Measurements from ENCODE around the gene DAZAP1. TPM values are rescaled to one million over a fixed set of nuclear protein-coding genes. Genes with fewer than 3 reads are reported as not detected.

The DAZAP1 gene
- total and polyA plus RNA-seq, 2 experiments from 2014 or later = 35.8 to 46.8 TPM

DNA sequence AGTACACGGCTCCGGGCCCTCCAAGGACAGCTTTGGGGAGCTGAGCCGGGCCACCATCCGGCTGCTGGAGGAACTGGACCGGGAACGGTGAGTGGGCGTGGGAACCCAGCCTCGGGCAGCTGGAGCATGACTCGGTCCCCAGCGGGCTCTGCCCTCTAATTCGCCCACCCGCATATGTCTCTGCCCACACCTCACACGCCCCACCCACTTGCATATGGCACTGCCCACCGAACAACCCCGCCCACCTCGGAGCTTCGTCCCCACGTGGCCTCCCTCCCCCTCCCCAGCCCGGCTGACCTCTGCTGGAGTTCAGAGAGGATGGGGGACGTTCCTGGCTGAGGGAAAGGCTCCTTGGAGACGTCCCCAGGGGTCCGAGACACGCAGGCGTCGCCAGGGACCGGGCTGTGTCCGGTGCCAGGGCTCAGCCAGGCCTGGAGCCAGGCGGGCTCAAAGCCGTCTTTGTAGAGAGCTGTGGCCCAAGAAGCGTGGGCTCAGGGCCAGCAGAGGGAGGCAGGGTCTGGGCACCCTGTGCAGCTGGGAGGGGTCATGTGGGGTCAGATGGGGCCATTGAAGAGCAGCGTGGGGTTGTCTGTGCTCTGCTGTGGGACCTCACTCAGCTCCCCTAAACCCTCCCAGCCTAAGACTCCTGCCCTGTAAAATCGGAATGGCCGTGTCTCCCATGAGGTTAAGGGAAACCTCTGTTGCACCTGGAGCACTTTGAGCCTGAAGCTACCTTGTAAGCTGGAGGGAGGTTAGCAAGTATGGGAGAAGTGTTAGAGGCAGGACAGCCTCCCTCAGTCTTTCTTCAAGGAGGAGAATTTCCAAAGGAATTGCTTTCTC, 46.4 kb downstream of the DAZAP1 start:
- Histone ChIP-seq H3K9me2 (replicated peaks; ENCODE audit: insufficient read depth) (no peaks in the 10 kb centered on the region), H3K4me3 (no peak overlapping the region), H3K4me1 (ENCODE audit: insufficient read depth) (no peaks in the 10 kb centered on the region), H4K20me1 (ENCODE audit: insufficient read depth, poor library complexity, severe bottlenecking) (no peaks in the 10 kb centered on the region), H3K27me3 (peaks cover 80% of the 10 kb centered on the region), H3K9me3 (ENCODE audit: low read depth) (no peaks in the 10 kb centered on the region), H3K36me3 (replicated peaks; ENCODE audit: insufficient read depth, low read depth) (no peaks in the 10 kb centered on the region), H3K27ac (no peak overlapping the region), H2AFZ (no peak overlapping the region), H3K79me2 (no peaks in the 10 kb centered on the region), H3K4me2 (no peak overlapping the region)
- WGBS (ENCODE audit: low lambda C conversion rate, missing lambda C conversion rate) = 55% methylated on average over 21 of the region's 33 CpGs
- no peak for TF ChIP-seq EZH2phosphoT487 (IDR thresholded peaks at IDR 0.05; ENCODE audit: low read depth, severe bottlenecking, unreplicated experiment)
- no peak for TF ChIP-seq EZH2 (IDR thresholded peaks at IDR 0.05; ENCODE audit: borderline replicate concordance)
- TF ChIP-seq, protein P1, sequence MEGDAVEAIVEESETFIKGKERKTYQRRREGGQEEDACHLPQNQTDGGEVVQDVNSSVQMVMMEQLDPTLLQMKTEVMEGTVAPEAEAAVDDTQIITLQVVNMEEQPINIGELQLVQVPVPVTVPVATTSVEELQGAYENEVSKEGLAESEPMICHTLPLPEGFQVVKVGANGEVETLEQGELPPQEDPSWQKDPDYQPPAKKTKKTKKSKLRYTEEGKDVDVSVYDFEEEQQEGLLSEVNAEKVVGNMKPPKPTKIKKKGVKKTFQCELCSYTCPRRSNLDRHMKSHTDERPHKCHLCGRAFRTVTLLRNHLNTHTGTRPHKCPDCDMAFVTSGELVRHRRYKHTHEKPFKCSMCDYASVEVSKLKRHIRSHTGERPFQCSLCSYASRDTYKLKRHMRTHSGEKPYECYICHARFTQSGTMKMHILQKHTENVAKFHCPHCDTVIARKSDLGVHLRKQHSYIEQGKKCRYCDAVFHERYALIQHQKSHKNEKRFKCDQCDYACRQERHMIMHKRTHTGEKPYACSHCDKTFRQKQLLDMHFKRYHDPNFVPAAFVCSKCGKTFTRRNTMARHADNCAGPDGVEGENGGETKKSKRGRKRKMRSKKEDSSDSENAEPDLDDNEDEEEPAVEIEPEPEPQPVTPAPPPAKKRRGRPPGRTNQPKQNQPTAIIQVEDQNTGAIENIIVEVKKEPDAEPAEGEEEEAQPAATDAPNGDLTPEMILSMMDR (IDR thresholded peaks at IDR 0.05; ENCODE audit: poor library complexity) = no peak
- DNase-seq (ENCODE audit: low spot score) = no peak

DNA sequence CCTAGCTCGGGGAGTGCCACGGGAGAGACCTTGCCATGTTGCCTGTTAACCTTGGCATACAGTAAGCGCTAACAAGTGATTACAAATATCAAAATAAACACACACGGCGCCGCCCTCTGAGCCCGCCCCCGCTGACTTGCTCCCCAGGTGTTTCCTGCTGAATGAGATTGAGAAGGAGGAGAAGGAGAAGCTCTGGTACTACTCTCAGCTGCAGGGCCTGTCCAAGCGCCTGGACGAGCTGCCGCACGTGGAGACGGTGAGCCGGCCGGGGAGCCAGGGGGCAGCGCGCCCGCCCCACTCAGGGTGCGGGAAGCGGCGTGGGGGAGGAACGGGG, 47.6 kb downstream of the DAZAP1 start:
- no peak for DNase-seq (ENCODE audit: low spot score)
- Histone ChIP-seq H2AFZ (no peak overlapping the region), H4K20me1 (ENCODE audit: insufficient read depth, poor library complexity, severe bottlenecking) (no peaks in the 10 kb centered on the region), H3K27me3 (peaks cover 71% of the 10 kb centered on the region), H3K9me2 (replicated peaks; ENCODE audit: insufficient read depth) (no peaks in the 10 kb centered on the region), H3K4me1 (ENCODE audit: insufficient read depth) (no peaks in the 10 kb centered on the region), H3K4me2 (no peak overlapping the region), H3K27ac (no peak overlapping the region), H3K36me3 (replicated peaks; ENCODE audit: insufficient read depth, low read depth) (no peaks in the 10 kb centered on the region), H3K79me2 (no peaks in the 10 kb centered on the region), H3K9me3 (ENCODE audit: low read depth) (no peaks in the 10 kb centered on the region), H3K4me3 (no peak overlapping the region)
- TF ChIP-seq EZH2 (IDR thresholded peaks at IDR 0.05; ENCODE audit: borderline replicate concordance) (no peak), EZH2phosphoT487 (IDR thresholded peaks at IDR 0.05; ENCODE audit: low read depth, severe bottlenecking, unreplicated experiment) (no peak)
- TF ChIP-seq, protein P1 (IDR thresholded peaks at IDR 0.05; ENCODE audit: poor library complexity) = no peak
- 26% methylated on average over 16 of the region's 22 CpGs for WGBS (ENCODE audit: low lambda C conversion rate, missing lambda C conversion rate)

DNA sequence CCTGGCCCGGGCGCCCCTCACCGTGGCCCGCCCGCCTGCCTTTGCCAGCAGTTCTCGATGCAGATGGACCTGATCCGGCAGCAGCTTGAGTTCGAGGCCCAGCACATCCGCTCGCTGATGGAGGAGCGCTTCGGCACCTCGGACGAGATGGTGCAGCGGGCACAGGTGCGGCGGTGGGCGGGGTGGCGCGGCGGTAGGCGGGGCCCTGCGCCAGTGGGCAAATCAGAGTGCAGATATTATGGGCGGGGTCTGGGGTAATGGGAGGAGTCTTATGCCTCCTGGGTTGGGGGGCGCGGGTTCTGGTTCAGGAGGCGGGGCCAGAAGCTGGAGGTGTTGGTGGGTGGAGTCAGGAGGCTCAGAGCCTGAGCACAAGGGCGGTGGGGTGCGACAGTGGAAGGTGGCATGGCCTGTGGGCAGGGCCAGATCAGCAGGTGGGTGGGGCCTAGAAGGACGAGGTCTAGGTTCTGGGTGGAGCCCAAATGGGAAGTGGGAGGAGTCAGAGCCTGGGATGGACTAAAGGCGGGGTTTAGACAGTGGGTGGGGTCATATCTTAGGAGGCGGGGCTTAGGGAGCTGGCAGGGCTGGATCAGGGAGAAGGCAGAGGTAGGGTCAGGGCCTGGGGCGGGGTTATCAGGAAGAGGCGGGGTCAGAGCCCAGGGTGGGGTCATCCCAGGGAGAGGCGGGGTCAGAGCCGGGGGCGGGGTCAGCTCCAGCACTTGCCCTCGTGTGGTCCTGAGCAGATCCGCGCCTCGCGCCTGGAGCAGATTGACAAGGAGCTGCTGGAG, 48.1 kb downstream of the DAZAP1 start:
- Histone ChIP-seq H3K27me3 (peaks cover 65% of the 10 kb centered on the region), H4K20me1 (ENCODE audit: insufficient read depth, poor library complexity, severe bottlenecking) (no peaks in the 10 kb centered on the region)

More for the DNA sequence above, 48.1 kb downstream of the DAZAP1 start:
- Histone ChIP-seq H3K36me3 (replicated peaks; ENCODE audit: insufficient read depth, low read depth) (no peaks in the 10 kb centered on the region), H3K27ac (no peak overlapping the region), H3K9me3 (ENCODE audit: low read depth) (no peaks in the 10 kb centered on the region), H3K79me2 (no peaks in the 10 kb centered on the region), H3K4me1 (ENCODE audit: insufficient read depth) (no peaks in the 10 kb centered on the region), H3K9me2 (replicated peaks; ENCODE audit: insufficient read depth) (no peaks in the 10 kb centered on the region), H2AFZ (no peak overlapping the region), H3K4me2 (no peak overlapping the region), H3K4me3 (no peak overlapping the region)
- DNase-seq (ENCODE audit: low spot score) = peak; percentile 46
- no peak for TF ChIP-seq EZH2 (IDR thresholded peaks at IDR 0.05; ENCODE audit: borderline replicate concordance)
- no peak for TF ChIP-seq EZH2phosphoT487 (IDR thresholded peaks at IDR 0.05; ENCODE audit: low read depth, severe bottlenecking, unreplicated experiment)
- TF ChIP-seq, protein P1 (IDR thresholded peaks at IDR 0.05; ENCODE audit: poor library complexity) = no peak
- WGBS (ENCODE audit: low lambda C conversion rate, missing lambda C conversion rate) = 38% methylated on average over 16 of the region's 42 CpGs

All from hepatocyte (in vitro differentiated cells).